DMS53 treated with DMSO at 0.1 percent for 48 hours (cell line): ENCODE results near the gene COL8A1.
"Not testable (repeated sequence)": the region's sequence is repeated elsewhere in the genome, so short reads cannot be mapped to it uniquely, and the experiment has no call there.

ENCODE experiments used
- DNase-seq: peaks from one replicate; lab custom pipeline; 2025; ENCODE audit not compliant: unreplicated experiment; lab: John Stamatoyannopoulos, UW

The COL8A1 gene

GRCh38 chr3:99702953-99703943 is 64.9 kb downstream of the COL8A1 start:
- DNase-seq, result no peak

GRCh38 chr3:99704417-99704816 is 66.0 kb downstream of the COL8A1 start:
- DNase-seq, result no peak

GRCh38 chr3:99706410-99706809 is 68.0 kb downstream of the COL8A1 start:
- no peak for DNase-seq

GRCh38 chr3:99708207-99708745 is 69.9 kb downstream of the COL8A1 start:
- no peak for DNase-seq

GRCh38 chr3:99709686-99710085 is 71.3 kb downstream of the COL8A1 start:
- no peak for DNase-seq

- no peak for DNase-seq
Observed at GRCh38 chr3:99710094-99710493, 71.7 kb downstream of the COL8A1 start.

GRCh38 chr3:99711351-99711750 is 73.0 kb downstream of the COL8A1 start:
- no peak for DNase-seq

- no peak for DNase-seq
Observed at GRCh38 chr3:99712291-99712954, 74.0 kb downstream of the COL8A1 start.

- DNase-seq, result no peak
Observed at GRCh38 chr3:99713440-99713839, 75.0 kb downstream of the COL8A1 start.

GRCh38 chr3:99714146-99714545 is 75.8 kb downstream of the COL8A1 start:
- no peak for DNase-seq

- DNase-seq, result no peak
Observed at GRCh38 chr3:99714575-99714974, 76.2 kb downstream of the COL8A1 start.

- DNase-seq, result no peak
Observed at GRCh38 chr3:99716463-99716995, 78.1 kb downstream of the COL8A1 start.

GRCh38 chr3:99720985-99721632 is 82.7 kb downstream of the COL8A1 start:
- peak; percentile 32 for DNase-seq

GRCh38 chr3:99721633-99722007 is 83.2 kb downstream of the COL8A1 start:
- no peak for DNase-seq

GRCh38 chr3:99724276-99724675 is 85.9 kb downstream of the COL8A1 start:
- no peak for DNase-seq

- no peak for DNase-seq
Observed at GRCh38 chr3:99730870-99731269, 92.5 kb downstream of the COL8A1 start.

- DNase-seq, result no peak
Observed at GRCh38 chr3:99731499-99731898, 93.1 kb downstream of the COL8A1 start.

- not testable (repeated sequence) for DNase-seq
Observed at GRCh38 chr3:99740371-99740770, 102.0 kb downstream of the COL8A1 start.

- DNase-seq, result no peak
Observed at GRCh38 chr3:99741588-99741987, 103.2 kb downstream of the COL8A1 start.

GRCh38 chr3:99747915-99748314 is 109.5 kb downstream of the COL8A1 start:
- DNase-seq, result no peak

- no peak for DNase-seq
Observed at GRCh38 chr3:99751649-99752048, 113.3 kb downstream of the COL8A1 start.
